Left ventricle myocardium inferior (tissue), 1 donor: ENCODE measurements around the gene HDLBP. TPM values are rescaled to one million over a fixed set of nuclear protein-coding genes. Genes with fewer than 3 reads are reported as not detected.

Experiments
- DNase-seq: peaks from one replicate; pipeline ENCODE4 v3.0.0-alpha.2; 2020
- H3K27ac ChIP-seq: fragments of 200-600 bp; replicated peaks from 2 replicates; pipeline ENCODE4 v1.8.0; 2021
- H3K27me3 ChIP-seq: fragments of 200-600 bp; 2 replicates; pipeline ENCODE4 v1.8.0; 2021; ENCODE audit warnings: low read depth
- H3K36me3 ChIP-seq: fragments of 200-600 bp; 2 replicates; pipeline ENCODE4 v1.8.0; 2021
- H3K4me1 ChIP-seq: fragments of 200-600 bp; 2 replicates; pipeline ENCODE4 v1.8.0; 2021
- H3K4me3 ChIP-seq: fragments of 200-600 bp; 2 replicates; pipeline ENCODE4 v1.8.0; 2021; ENCODE audit warnings: mild to moderate bottlenecking, moderate library complexity
- H3K9me3 ChIP-seq: fragments of 200-600 bp; replicated peaks from 2 replicates; pipeline ENCODE4 v1.8.0; 2021
- intact Hi-C: fragments of 100-400 bp; cut with micrococcal nuclease; formaldehyde crosslinking; loops from one replicate; pipeline ENCODE4 v1.11.0; 2022
- total RNA-seq: library from RNA; stranded (reverse); fragmentation: NEBNext Ultra II Directional; extraction: Animal tissue kit (Norgen Biotek cat#: 25700); gene quantifications from one replicate; pipeline ENCODE4 v1.2.1, GENCODE V29; 2021
- TF ChIP-seq, protein P1 (sequence below): fragments of 200-600 bp; IDR thresholded peaks from 2 replicates; pipeline ENCODE4 v1.8.0; 2021; ENCODE audit warnings: antibody characterized with exemption, mild to moderate bottlenecking, borderline replicate concordance
- donor health status: DM: no; HTN: yes; CAD: no; lungs with severe emphysema.

HDLBP gene
- total RNA-seq, 1 donor from 2014 or later = 365 TPM

DNA sequence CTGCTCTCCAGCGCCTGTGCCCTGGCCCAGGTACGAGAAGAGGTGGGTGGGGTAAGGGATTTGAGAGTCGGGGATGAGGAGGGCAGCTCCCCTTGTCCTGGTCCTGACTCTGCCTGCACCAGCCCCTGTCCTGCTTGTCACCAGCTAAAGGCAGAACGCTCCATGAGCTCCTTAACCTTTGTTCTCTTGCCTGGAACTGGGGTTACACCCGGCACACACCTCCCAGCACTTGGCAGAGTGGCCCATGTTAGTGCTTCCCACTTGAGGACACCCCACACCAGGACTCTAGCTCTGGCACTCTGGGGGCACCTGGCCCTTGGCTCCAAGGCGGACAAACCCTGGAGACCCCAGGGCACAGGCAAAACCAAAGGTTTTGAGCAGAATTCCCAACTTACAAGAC is 107.8 kb downstream of the HDLBP start:
- Histone ChIP-seq H3K4me1 (no peaks in the 10 kb centered on the region), H3K27me3 (no peaks in the 10 kb centered on the region), H3K27ac (no peak overlapping the region), H3K36me3 (no peaks in the 10 kb centered on the region), H3K9me3 (no peaks in the 10 kb centered on the region), H3K4me3 (no peak overlapping the region)
- intact Hi-C loops = no loop called here
- no peak for DNase-seq
- TF ChIP-seq, protein P1, sequence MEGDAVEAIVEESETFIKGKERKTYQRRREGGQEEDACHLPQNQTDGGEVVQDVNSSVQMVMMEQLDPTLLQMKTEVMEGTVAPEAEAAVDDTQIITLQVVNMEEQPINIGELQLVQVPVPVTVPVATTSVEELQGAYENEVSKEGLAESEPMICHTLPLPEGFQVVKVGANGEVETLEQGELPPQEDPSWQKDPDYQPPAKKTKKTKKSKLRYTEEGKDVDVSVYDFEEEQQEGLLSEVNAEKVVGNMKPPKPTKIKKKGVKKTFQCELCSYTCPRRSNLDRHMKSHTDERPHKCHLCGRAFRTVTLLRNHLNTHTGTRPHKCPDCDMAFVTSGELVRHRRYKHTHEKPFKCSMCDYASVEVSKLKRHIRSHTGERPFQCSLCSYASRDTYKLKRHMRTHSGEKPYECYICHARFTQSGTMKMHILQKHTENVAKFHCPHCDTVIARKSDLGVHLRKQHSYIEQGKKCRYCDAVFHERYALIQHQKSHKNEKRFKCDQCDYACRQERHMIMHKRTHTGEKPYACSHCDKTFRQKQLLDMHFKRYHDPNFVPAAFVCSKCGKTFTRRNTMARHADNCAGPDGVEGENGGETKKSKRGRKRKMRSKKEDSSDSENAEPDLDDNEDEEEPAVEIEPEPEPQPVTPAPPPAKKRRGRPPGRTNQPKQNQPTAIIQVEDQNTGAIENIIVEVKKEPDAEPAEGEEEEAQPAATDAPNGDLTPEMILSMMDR = no peak

DNA sequence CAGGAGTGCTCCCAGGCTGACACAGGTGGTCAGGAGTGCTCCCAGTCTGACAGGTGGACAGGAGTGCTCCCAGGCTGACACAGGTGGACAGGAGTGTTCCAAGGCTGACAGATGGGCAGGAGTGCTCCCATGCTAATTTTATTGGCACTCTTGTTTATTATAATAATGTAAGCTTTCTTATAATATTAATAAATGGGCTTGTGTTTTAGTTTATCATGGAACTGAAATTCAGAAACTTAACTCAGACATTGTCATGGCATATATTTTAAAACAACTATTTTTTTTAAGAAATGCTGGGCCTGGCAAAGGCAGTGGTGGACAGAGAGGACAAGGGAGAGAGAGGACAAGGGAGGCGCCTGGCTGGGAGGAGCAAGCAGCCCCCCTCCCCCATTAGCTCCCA is 108.3 kb downstream of the HDLBP start:
- no peaks in the 10 kb centered on the region for H3K36me3 ChIP-seq
- DNase-seq = no peak
- no peak overlapping the region for H3K4me3 ChIP-seq
- H3K27ac ChIP-seq = no peak overlapping the region
- no peaks in the 10 kb centered on the region for H3K27me3 ChIP-seq
- intact Hi-C loops = no loop called here
- no peaks in the 10 kb centered on the region for H3K4me1 ChIP-seq
- TF ChIP-seq, protein P1 = no peak
- H3K9me3 ChIP-seq = no peaks in the 10 kb centered on the region

DNA sequence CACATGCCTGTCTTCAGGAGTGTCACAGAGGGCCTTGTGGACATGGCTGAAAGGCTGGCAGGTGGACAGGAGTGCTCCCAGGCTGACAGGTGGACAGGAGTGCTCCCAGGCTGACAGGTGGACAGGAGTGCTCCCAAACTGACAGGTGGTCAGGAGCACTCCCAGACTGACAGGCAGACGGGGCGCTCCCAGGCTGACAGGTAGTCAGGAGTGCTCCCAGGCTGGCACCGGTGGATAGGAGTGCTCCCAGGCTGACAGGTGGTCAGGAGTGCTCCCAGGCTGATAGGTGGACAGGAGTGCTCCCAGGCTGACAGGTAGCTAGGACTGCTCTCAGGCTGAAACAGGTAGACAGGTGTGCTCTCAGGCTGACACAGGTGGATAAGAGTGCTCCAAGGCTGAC is 110.4 kb downstream of the HDLBP start:
- no peak for DNase-seq
- no peaks in the 10 kb centered on the region for H3K4me1 ChIP-seq

DNA sequence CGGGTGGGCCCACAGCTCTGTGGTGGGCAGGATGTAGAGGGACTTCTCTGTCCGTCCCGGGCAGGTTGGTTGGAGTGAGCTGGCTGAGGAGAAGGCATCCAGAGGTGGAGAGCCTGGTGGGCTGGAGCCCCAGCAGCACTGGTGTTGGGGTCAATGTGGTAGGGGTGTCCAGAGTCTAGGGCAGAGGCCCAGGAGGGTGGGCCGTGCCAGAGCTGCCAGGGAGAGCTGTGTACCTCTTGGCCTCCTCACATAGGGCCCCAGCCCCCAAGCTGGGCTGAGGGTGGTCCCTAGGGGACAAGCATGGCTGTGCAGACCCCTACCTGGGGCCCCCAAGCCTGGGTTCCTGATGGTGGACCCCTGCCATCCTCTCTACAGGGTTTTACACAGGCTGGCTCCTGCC is 111.0 kb downstream of the HDLBP start:
- H3K27ac ChIP-seq = no peak overlapping the region
- H3K9me3 ChIP-seq = no peaks in the 10 kb centered on the region
- no peaks in the 10 kb centered on the region for H3K36me3 ChIP-seq
- intact Hi-C loops = no loop called here
- no peak for DNase-seq
- H3K4me3 ChIP-seq = no peak overlapping the region
- TF ChIP-seq, protein P1 = no peak
- no peaks in the 10 kb centered on the region for H3K4me1 ChIP-seq
- H3K27me3 ChIP-seq = no peaks in the 10 kb centered on the region

More for the DNA sequence above, 110.4 kb downstream of the HDLBP start:
- Histone ChIP-seq H3K36me3 (no peaks in the 10 kb centered on the region), H3K27ac (no peak overlapping the region), H3K4me3 (no peak overlapping the region), H3K9me3 (no peaks in the 10 kb centered on the region), H3K27me3 (no peaks in the 10 kb centered on the region)
- intact Hi-C loops = no loop called here
- TF ChIP-seq, protein P1 = no peak

DNA sequence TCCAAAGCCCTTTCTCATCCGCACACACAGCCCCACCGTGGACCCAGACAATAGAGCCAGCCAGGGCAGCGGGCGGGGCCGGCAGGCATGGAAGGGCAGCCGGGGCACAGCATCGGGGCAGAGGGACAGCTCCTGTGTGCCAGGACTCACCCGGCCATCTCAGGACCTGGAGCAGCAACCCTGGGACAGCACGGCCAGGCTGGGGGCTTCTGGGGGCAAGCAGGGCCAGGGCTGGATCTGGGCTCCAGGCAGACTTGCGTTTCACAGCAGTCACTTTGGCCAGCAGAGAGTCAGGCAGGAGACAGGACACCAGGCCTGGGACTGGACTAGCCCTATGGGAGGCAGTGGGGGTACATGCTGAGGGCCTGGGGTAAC is 111.5 kb downstream of the HDLBP start:
- H3K4me3 ChIP-seq = no peak overlapping the region
- DNase-seq = no peak
- no peaks in the 10 kb centered on the region for H3K27me3 ChIP-seq
- TF ChIP-seq, protein P1 = no peak
- no peak overlapping the region for H3K27ac ChIP-seq
- no peaks in the 10 kb centered on the region for H3K9me3 ChIP-seq
- no peaks in the 10 kb centered on the region for H3K4me1 ChIP-seq
- H3K36me3 ChIP-seq = no peaks in the 10 kb centered on the region
- intact Hi-C loops = no loop called here
